Fibroblast of skin of back (primary cell): ENCODE data around the gene POLA2. TPM values are rescaled to one million over a fixed set of nuclear protein-coding genes. Genes with fewer than 3 reads are reported as not detected.
A peak's percentile ranks its signal among the peaks of the same experiment; 100 is the strongest.
"Not testable (repeated sequence)": the region's sequence is repeated elsewhere in the genome, so short reads cannot be mapped to it uniquely, and the experiment has no call there.

ENCODE experiments used
- DNase-seq: peaks from one replicate; pipeline ENCODE4 v3.0.0-alpha.2; 2013
- polyA plus RNA-seq, 2 experiments: library from polyadenylated mRNA; unstranded; fragments of 120-200 nt; gene quantifications; one replicate each; pipeline ENCODE4 v1.2.1, GENCODE V29; 2013; ENCODE audit not compliant: insufficient read length in 2 of 2

The POLA2 gene, protein sequence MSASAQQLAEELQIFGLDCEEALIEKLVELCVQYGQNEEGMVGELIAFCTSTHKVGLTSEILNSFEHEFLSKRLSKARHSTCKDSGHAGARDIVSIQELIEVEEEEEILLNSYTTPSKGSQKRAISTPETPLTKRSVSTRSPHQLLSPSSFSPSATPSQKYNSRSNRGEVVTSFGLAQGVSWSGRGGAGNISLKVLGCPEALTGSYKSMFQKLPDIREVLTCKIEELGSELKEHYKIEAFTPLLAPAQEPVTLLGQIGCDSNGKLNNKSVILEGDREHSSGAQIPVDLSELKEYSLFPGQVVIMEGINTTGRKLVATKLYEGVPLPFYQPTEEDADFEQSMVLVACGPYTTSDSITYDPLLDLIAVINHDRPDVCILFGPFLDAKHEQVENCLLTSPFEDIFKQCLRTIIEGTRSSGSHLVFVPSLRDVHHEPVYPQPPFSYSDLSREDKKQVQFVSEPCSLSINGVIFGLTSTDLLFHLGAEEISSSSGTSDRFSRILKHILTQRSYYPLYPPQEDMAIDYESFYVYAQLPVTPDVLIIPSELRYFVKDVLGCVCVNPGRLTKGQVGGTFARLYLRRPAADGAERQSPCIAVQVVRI
- 22.9 TPM for polyA plus RNA-seq (2013, experiment 1 of 2; ENCODE audit: insufficient read length)
- polyA plus RNA-seq (2013, experiment 2 of 2; ENCODE audit: insufficient read length), result 4.9 TPM

DNA sequence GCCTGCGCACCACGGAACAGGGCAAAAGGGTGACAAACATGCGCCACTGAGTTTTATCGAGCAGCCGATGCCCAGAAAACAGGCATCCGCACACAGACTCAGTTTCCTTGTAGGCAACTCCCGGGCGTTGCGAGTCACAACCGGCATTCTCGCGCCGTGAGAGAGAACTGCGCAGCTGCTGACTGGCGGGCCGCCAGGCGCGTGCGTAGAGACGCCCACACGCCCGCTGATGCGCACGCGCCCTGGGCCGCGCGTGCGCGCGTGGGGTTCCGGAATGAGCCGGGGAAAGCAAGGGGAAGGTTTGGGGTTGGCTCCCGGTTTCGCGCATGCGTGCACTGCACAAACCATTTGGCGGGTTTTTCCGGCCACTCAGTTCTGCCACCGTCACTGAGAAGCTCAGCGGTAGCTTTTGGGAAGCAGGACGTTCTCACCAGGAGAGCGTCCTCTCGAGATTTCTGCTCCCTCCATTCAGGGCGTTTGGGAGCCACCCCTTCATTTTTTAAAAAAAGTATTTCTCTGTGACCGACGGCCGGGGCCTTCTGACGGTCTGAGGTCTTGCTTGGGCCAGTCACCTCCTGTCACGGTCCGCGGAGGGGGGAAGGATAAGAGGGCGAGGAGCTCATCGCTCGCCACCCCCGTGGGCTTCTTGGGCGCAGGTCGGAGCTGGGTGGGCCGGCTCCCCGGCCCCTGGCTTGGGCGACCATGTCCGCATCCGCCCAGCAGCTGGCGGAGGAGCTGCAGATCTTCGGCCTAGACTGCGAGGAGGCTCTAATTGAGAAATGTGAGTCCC lies at the start of gene POLA2:
Gene POLA2 (plus strand): TSS at position 372 of the 790 bp plus-strand sequence. CDS start 331 bp downstream, at position 703.
- DNase-seq, result peak; percentile 96

DNA sequence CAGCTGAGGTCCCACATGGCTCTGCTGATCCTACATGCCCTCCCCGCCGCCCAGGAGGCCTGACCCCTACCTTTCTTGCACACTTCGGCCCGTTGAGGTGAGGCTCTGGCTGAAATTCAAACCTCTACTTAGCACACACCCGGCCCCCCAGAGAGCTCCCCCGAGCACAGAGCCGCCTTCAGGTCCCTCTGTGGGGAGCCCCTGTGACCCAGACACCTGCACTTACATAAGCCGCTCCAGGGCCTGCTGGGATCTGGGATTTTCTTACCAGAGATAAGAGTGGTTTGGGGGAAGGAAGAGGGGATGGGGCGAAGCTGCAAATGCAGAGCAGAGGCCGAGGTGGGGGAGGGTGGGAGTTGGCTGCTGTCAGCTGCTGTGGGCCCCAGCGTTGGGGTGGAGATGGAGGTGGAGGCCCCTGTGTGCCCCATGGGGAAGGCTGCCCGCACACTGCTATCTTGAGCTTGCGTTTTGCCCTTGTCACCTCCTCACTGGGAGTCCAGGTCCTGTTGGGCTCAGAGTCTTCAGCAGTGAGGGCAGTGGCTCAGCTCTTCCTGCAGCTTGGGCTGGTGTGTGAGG lies 49.4 kb upstream of the POLA2 start:
- no peak for DNase-seq

DNA sequence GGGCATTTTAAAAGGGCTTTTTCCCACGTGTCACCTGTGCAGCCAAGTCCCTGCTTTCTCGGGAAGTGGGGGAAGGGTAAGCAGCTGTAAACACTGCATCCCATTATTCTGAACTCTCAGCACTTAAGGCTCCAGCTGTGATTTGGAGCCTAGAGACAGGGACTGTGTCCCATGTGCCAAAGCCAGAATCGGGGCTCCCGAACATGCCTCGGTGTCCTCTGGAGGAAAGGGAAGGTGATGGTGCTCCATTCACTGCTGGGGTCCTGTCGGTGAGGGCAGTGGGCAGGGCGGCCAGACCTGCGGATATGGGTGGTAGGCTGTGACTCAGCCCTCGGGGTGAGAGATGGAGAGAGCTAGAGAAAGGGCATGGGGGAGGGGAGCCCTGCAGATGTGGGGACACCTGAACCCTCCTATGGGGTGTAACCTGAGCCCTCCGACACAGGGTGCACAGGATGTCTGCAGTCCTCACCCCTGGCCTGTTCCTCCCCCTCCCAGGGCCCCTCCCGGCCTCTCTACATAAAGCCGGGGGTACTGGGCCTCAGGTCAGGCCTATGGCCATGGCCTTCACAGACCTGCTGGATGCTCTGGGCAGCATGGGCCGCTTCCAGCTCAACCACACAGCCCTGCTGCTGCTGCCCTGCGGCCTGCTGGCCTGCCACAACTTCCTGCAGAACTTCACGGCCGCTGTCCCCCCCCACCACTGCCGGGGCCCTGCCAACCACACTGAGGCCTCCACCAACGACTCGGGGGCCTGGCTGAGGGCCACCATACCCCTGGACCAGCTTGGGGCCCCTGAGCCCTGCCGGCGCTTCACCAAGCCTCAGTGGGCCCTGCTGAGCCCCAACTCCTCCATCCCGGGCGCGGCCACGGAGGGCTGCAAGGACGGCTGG lies 48.2 kb upstream of the POLA2 start:
- DNase-seq, result peak; percentile 6

DNA sequence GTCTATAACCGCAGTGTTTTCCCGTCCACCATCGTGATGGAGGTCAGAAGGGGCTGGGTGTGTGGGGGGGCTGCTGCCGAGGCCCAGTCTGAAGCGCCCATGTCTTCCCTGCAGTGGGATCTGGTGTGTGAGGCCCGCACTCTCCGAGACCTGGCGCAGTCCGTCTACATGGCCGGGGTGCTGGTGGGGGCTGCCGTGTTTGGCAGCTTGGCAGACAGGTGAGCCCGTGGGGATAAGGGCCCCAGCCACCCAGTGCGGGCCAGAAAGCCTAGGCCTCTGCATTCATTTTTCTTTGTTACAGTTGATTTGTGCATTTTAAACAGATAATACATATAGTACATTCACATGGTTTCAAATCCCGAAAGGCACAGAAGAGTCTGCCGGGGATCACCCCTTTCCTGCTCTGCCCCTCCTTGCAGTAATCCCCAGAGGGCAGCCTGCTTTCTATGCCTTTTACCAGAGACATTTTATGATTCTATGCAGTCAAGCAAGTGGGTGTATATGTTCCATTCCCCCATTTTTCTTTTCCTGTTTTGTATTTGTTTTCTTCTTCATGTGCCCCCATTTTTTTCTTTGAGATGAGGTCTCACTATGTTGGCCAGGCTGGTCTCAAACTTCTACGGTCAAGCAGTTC lies 47.4 kb upstream of the POLA2 start:
- DNase-seq, result no peak

DNA sequence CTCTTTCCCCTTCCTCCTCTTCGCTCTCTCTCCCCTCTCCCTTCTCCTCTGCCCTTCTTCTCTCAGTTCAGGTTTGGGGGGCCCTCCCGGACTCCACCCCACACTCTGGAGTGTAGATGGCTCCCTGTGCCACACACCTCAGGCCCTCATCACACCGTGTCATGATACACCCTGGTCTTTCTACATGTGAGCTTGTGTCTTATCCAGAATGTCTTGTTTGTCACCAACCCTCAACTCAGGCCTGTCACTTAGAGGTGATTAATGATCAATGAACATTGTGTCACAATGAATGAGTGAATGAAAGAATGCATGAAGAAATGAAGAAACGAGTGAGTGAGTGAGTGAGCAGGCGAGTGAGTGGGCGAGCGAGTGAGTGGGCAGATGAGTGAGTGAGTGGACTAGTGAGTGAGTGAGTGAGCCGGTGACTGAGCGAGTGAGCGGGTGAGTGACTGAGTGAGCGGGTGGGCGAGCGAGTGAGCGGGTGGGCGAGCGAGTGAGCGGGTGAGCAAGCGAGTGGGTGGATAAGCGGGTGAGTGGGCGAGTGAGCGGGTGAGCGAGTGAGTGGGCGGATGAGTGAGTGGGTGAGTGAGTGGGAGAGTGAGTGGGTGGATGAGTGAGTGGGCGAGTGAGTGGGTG lies 46.2 kb upstream of the POLA2 start:
- no peak for DNase-seq

DNA sequence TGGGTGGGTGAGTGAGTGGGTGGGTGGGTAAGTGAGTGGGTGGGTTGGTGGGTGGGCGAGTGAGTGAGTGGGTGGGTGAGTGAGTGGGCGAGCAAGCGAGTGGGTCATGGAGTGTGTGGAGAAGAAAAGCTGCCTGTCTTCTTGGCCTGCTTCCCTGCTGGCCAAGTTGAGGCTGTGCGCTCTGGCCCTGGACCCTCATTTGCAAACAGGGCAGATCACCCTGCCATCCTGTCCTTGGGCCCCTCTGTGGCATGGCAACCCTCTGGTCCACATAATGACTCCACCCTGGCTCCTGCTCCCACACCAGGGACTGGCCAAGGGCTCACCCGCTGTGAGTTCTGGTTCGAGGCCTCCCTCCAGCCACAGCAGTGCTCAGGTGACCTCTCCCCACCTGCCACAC lies 44.9 kb upstream of the POLA2 start:
- no peak for DNase-seq

DNA sequence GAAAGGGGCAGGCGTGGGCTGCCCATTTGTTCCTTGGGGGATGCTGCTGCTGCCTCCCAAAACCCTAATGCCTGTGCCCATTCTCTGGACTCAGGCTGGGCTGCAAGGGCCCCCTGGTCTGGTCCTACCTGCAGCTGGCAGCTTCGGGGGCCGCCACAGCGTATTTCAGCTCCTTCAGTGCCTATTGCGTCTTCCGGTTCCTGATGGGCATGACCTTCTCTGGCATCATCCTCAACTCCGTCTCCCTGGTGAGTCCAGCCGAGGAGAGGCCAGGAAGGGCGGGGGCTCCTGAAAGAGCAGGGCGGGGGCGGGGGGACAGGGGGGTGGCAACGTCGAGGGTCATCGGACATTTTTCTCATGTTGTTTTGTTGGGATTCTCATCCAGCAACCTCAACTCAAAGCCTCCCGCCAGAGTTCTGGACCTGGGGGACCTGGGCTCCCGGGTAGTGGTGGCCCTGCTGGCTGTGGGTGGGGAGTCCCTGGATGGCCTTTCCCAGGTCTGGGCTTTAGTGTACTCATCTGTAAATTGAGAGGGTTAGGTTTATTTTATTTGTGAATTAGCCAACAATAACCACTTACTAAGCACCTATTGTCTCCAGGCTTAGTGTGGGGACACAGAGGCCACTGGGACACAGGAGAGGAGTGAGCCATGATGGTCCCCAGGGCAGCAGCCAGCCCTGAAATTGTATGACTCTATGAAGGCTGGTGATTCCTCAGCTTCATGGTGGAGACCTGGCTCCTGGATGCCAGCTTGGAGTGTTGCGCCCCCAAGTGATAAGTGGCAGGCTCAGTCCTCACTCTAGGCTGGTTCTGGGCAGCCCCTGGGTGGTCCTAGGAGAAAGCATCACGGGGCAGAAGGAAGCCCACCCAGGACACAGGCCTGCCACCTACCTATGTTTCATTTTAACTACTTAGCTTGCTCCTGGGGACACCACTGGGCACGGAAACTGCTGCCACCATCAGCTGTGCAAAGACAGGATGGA lies 44.0 kb upstream of the POLA2 start:
- no peak for DNase-seq

DNA sequence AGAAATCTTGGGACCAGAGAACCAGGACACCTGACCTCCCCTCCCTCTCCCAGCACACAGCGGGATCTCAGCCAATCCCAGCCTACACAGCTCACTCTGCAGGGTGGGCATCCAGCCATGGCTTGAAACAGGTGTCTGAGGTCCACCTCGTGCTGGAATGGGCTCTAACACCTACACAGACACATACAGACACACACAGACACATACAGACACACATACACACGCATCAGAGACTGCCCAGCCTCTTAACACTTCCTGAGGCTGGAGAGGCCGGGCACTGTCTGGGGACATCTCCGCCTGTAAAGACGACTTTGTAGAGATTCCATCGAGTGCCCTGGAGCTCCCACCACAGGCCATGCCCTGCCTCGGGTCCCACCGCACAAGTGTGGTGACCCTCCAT lies 43.3 kb upstream of the POLA2 start:
- no peak for DNase-seq

DNA sequence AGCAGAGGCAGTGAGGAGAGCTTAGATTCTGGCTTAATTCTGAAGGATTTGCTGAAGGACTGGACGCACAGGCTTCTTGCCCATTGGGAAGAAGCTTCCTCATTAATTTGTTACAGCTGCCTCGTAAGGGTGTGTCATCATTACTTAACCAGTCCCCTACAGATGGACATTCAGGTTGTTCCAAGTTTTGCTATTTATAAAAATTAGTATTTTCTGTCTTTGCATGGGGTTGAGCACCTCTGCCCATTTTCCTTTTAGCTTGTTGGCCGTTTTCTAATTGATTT lies 41.9 kb upstream of the POLA2 start:
- no peak for DNase-seq

DNA sequence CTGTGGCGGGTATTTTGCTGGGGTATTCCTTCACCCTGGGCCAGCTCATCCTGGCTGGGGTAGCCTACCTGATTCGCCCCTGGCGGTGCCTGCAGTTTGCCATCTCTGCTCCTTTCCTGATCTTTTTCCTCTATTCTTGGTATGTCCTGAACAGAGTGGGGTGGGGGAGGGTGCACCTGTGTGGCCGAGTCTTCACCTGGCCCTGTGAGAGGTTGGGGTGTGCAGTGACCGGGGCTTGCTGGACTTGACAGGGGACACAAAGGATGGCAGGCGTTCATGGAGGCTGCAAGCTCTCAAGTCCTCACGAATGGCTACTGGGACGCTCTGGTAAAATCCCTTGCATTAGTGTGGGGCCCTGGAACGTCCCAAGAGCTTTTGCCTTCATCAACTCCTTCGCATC lies 40.7 kb upstream of the POLA2 start:
- DNase-seq, result no peak

DNA sequence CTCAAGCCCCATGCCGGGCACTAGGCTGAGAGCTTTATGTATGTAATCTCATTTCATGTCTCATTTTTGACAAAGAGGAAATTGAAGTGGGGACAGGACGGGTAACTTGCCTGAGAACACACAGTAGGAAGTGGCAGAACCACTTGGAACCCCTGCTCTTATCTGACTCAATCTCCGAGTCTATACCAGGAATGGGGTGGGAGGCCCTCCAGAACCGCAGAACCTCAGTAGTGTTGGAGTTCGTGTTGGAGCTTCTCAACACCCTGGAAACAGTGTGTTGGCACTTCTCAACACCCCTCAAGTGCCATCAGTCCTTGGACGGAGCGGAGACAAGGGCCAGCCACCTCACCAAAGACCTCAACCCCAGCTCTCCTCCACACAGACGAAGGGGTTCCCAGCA lies 38.8 kb upstream of the POLA2 start:
- no peak for DNase-seq

DNA sequence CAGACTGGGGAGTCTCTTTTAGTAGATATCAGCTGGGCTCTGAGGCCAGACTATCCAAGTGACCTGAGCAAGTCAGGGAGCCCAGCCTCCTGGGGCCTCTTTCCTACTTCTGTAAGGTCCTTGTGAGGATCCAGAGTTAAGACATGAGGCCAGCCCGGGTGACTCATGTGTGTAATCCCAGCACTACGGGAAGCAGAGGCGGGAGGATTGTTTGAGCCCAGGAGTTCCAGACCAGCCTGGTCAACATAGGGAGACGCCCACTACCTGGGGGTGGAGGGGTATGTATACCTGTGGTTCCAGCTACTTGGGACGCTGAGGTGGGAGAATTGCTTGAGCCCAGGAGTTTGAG lies 36.9 kb upstream of the POLA2 start:
- DNase-seq, result peak; percentile 68

DNA sequence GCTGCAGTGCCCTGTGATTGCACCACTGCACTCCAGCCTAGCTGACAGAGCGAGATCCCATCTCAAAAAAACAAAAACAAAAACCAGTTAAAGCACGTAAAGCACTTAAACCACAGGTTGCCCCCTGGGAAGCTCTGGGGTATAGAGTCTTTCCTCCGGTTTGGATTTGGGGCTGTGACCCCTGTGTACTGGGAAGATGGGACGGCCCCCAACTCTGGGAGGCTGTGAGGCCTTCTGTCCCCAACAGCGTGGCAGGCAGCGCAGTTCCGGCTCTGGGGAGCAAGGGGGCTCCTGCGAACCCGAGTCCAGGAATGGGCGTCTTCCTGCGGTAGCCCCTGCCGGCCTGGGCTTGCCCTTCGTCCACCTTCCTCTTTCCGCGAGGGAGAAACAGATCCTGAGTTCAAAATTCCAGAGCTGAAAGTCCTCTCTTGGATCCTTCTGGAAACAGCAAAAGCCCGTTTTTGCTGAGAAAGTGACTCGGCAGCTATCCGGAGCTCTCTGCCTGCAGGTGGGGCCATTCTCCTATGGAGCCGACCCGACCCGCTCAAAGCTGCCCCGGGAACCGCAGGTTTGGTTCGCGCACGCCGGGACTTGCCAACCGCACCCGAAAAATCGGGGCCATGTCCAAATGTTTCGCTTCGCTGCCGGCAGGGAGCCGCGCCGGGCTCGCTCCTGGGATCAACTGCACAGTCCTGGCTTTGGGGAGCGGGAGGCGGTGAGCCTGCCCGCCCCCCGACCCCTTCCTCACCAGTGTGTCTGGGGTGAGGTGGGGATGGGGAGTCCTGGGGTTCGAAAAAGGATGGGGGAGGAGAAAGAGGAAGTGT lies 36.3 kb upstream of the POLA2 start:
- peak; percentile 45 for DNase-seq

DNA sequence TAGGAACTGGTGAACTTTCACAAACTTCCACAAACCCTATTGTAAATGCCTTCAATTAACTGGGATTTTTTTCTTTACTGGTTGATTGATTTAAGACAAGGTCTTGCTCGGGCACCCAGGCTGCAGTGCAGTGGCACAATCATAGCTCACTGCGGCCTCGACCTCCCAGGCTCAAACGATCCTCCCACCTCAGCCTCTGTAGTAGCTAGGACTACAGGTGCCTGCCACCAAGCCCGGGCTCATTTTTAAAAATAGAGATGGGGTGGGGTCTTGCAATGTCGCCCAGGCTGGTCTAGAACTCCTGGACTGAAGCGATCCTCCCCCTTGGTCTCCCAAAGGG lies 35.7 kb upstream of the POLA2 start:
- no peak for DNase-seq

DNA sequence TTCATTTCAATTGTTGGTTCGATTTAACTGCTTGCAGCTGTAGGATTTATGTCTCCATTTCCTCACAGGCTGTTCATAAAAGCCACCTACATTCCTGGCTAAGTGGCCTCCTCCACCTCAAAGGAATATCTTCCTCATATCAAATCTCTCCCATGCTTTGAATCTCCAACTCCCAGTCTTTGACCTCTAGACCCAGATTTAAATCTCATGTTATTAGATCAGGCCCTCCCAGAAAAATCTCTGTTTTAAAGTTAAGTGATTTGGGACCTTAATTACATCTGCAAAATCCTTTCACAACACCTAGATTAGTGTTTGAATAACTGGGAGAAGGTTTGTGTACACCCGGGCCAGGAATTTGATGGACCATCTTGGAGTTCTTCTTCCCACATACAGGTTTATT lies 33.9 kb upstream of the POLA2 start:
- DNase-seq, result no peak

DNA sequence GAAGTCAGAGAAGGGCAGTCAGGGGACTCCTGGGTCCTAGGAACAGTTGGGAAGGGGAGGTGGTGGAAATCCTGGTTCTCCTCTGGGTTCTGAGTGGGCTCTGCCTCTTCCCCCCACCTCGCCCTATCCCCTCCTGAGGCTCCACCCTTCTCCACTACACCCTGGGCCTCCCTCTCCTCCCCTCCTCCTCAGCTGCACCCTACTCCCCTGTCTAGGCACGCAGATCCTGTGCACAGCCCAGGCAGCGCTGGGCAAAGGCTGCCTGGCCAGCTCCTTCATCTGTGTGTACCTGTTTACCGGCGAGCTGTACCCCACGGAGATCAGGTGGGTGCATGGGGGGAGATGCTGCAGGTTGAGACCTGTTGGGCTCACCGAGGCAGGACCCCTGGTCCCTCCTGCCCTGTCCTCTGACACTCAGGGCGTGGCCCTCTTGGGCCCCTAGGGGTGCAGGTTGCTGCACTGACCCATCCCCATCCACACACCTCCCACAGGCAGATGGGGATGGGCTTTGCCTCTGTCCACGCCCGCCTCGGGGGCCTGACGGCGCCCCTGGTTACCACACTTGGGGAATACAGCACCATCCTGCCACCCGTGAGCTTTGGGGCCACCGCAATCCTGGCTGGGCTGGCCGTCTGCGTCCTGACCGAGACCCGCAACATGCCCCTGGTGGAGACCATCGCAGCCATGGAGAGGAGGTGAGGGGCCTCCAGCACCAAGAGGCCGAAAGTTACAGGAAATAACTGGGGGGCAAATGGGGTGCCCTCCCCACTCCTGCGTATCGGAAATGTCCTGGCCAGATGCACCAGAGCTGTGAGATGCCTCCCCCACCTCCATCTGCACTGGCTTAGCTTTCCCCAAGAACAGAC lies 25.3 kb upstream of the POLA2 start:
- no peak for DNase-seq

DNA sequence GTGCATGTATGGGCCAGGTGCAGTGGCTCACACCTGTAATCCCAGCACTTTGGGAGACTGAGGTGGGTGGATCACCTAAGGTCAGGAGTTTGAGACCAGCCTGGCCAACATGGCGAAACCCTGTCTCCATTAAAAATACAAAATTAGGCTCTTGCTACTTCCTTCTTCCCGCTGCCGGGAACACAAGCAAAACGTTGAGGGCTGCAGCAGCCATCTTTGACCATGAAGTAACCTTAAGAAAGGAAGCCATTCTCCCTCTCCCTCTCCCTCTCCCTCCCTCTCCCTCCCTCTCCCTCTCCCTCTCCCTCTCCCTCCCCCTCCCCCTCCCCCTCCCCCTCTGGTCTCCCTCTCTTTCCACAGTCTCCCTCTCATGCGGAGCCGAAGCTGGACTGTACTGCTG lies 23.5 kb upstream of the POLA2 start:
- not testable (repeated sequence) for DNase-seq

DNA sequence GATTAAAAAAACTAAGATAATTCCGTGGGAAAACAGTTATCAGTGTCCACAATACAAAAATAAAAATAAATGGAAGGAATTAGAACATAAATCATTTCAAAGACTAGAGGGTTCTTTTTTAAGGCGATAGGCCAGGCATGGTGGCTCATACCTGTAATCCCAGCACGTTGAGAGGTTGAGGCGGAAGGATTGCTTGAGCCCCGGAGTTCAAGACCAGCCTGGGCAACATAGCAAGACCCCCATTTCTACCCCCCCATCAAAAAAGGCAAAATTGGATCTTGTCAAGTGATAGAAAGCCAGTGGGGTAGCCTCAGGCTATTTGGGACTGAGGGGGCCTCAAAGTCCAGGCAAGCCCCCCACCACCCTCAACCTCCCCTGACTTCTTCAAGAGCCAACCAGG lies 20.6 kb upstream of the POLA2 start:
- no peak for DNase-seq
